K562 (cell line): ENCODE results near the gene TMCC2. TPM values are rescaled to one million over a fixed set of nuclear protein-coding genes. Genes with fewer than 3 reads are reported as not detected.
A peak's percentile ranks its signal among the peaks of the same experiment; 100 is the strongest.

Experiments
- ATAC-seq: fragments of 200-7000 bp; cut with Tn5 transposase; 3 replicates; pipeline ENCODE4 v1.9.1; 2020; ENCODE audit warnings: moderate library complexity
- BruUV-seq: library from RNA; stranded (reverse); fragments of 400-500 nt; replicated peaks from 2 replicates; lab custom pipeline; 2021; lab: Mats Ljungman, UMichigan
- CTCF ChIA-PET: fragments of 300-600 bp; formaldehyde crosslinking; extraction: SDS; loops from one replicate; lab custom pipeline; 2021; ENCODE audit warnings: low intra/inter-chr PET ratio; lab: Yijun Ruan, JAX
- POLR2A ChIA-PET: fragments of 300-600, 350-650 bp; sonication (Branson Sonifier 250); formaldehyde crosslinking; extraction: SDS; loops from one replicate; lab custom pipeline; 2021; ENCODE audit warnings: antibody characterized with exemption, inconsistent platforms; lab: Yijun Ruan, JAX
- DNase-seq, 4 experiments: peaks; one replicate each; pipeline versions ENCODE4 v3.0.0 to v3.0.0-alpha.2; 2011 to 2018; ENCODE audit warnings: low spot score in 3 of 4, mixed read lengths in 3 of 4; ENCODE audit errors: extremely low read depth in 1 of 4
- FAIRE-seq: peaks from 2 replicates; lab custom pipeline; 2011; peaks lifted over from hg19 to GRCh38; lab: Jason Lieb, UNC
- H2AFZ ChIP-seq: 2 replicates; pipeline ENCODE4 v1.6.0; 2011; ENCODE audit warnings: low read depth, low read length, control low read depth, inconsistent platforms
- H3K27ac ChIP-seq: fragments of 200-600 bp; 3 replicates; pipeline ENCODE4 v1.8.0; 2011; ENCODE audit warnings: low read depth, mild to moderate bottlenecking, control low read depth, inconsistent platforms, low read length, moderate library complexity, mixed read lengths; ENCODE audit errors: extremely low read depth
- H3K27me3 ChIP-seq, 2 experiments: fragments of 300-600 bp in 1 of 2; 2 replicates in 1 of 2; 3 replicates in 1 of 2; pipeline versions ENCODE4 v1.6.0 to v1.8.0; 2011; ENCODE audit warnings: inconsistent platforms in 2 of 2, low read length in 2 of 2, mild to moderate bottlenecking in 1 of 2, mixed read lengths in 1 of 2, moderate library complexity in 1 of 2; ENCODE audit not compliant: control insufficient read depth in 2 of 2, insufficient read depth in 2 of 2
- H3K36me3 ChIP-seq: fragments of 300-600 bp; 3 replicates; pipeline ENCODE4 v1.8.0; 2011; ENCODE audit warnings: mild to moderate bottlenecking, low read length, inconsistent platforms; ENCODE audit not compliant: control insufficient read depth, insufficient read depth
- H3K4me1 ChIP-seq, 2 experiments: fragments of 200-600 bp in 1 of 2; replicated peaks in 1 of 2; 2 replicates in 1 of 2; 3 replicates in 1 of 2; pipeline versions ENCODE4 v1.5.1 to v1.8.0; 2011; ENCODE audit warnings: inconsistent platforms in 2 of 2, low read length in 2 of 2, mild to moderate bottlenecking in 1 of 2, mixed read lengths in 1 of 2, moderate library complexity in 1 of 2; ENCODE audit not compliant: control insufficient read depth in 2 of 2, insufficient read depth in 2 of 2
- H3K4me2 ChIP-seq: 2 replicates; pipeline ENCODE4 v1.6.1; 2011; ENCODE audit warnings: low read length, control low read depth, inconsistent platforms, mixed read lengths; ENCODE audit not compliant: insufficient read depth
- H3K4me3 ChIP-seq: fragments of 200-600 bp; sonication (generic), shearing (Covaris generic); 2 replicates; pipeline ENCODE4 v1.5.1; 2016; ENCODE audit warnings: control low read depth, inconsistent platforms
- H3K79me2 ChIP-seq: fragments of 200-600 bp; 3 replicates; pipeline ENCODE4 v1.8.0; 2011; ENCODE audit warnings: low read length, inconsistent platforms; ENCODE audit not compliant: control insufficient read depth, insufficient read depth
- H3K9ac ChIP-seq, 2 experiments: 2 replicates each; pipeline versions ENCODE4 v1.6.0 to v1.6.1; 2011; ENCODE audit warnings: low read depth in 2 of 2, low read length in 2 of 2, control low read depth in 1 of 2, inconsistent platforms in 1 of 2, mild to moderate bottlenecking in 1 of 2, mixed read lengths in 1 of 2; ENCODE audit not compliant: insufficient read depth in 1 of 2
- H3K9me1 ChIP-seq: one replicate; pipeline ENCODE4 v1.6.0; 2011; ENCODE audit warnings: inconsistent platforms, mild to moderate bottlenecking, low read length, moderate library complexity; ENCODE audit not compliant: control insufficient read depth, insufficient read depth
- H3K9me3 ChIP-seq: replicated peaks from 2 replicates; pipeline ENCODE4 v1.5.1; 2011; ENCODE audit warnings: low read depth, low read length, inconsistent platforms; ENCODE audit not compliant: control insufficient read depth, insufficient read depth
- H4K20me1 ChIP-seq: replicated peaks from 2 replicates; pipeline ENCODE4 v1.6.1; 2011; ENCODE audit warnings: low read length, inconsistent platforms, mixed read lengths; ENCODE audit not compliant: control insufficient read depth, insufficient read depth
- MEIS2 ChIP-seq: fragments of 450-650 bp; IDR thresholded peaks from 2 replicates; pipeline ENCODE4 v1.6.1; 2014; ENCODE audit warnings: mild to moderate bottlenecking; ENCODE audit not compliant: partially characterized antibody
- NELFE ChIP-seq: IDR thresholded peaks from 2 replicates; pipeline ENCODE4 v1.6.1; 2011; ENCODE audit warnings: mild to moderate bottlenecking; ENCODE audit not compliant: insufficient read depth, insufficient read length
- PTBP1 ChIP-seq: fragments of 200-400 bp; formaldehyde crosslinking; IDR thresholded peaks from 2 replicates; pipeline ENCODE4 v1.6.1; 2017; ENCODE audit warnings: low read depth, low read length
- WGBS: fragments of 100-300 bp; shearing (Covaris generic); methylation state at CpG from one replicate; pipeline ENCODE4 v1.1.6; 2016; ENCODE audit warnings: low coverage, mixed read lengths; ENCODE audit not compliant: insufficient coverage; ENCODE audit errors: missing lambda C conversion rate; 5-methylcytosine and 5-hydroxymethylcytosine counted together
- in situ Hi-C: fragments of 300-500 bp; cut with MboI; formaldehyde crosslinking; loops from 4 replicates; pipeline ENCODE4 v1.15.0; 2018; ENCODE audit warnings: inconsistent platforms, mixed read lengths
- intact Hi-C: fragments of 100-400 bp; cut with micrococcal nuclease; formaldehyde crosslinking; loops from 2 replicates; pipeline ENCODE4 v1.14.2; 2022
- polyA plus RNA-seq, 8 experiments: library from polyadenylated mRNA; depleted of rRNA in 4 of 8; stranded (reverse) in 5 of 8; unstranded in 3 of 8; fragments of >200 nt; fragmentation: Nextera tagmentation in 2 of 8; fragmentation: Illumina TruSeq in 1 of 8; extraction: Ambion mirVana in 2 of 8; extraction: Trizol in 1 of 8; gene quantifications; 2 replicates each; pipeline versions ENCODE4 v1.2.1 to v1.2.3, GENCODE V29; 2011 to 2014; ENCODE audit warnings: inconsistent platforms in 1 of 8, missing spikeins in 1 of 8
- total RNA-seq, 7 experiments: library from RNA; depleted of rRNA in 6 of 7; stranded (reverse); fragments of >200 nt in 6 of 7; fragmentation: Illumina TruSeq in 2 of 7; extraction: Trizol in 2 of 7; gene quantifications; 2 replicates each; pipeline versions ENCODE4 v1.2.1 to v1.2.3, GENCODE V29; 2011 to 2021; ENCODE audit warnings: low replicate concordance in 1 of 7
- TF ChIP-seq, protein P1 (sequence below): fragments of 250-450 bp; sonication (Bioruptor Pico); IDR thresholded peaks from 2 replicates; pipeline ENCODE4 v1.8.0; 2021; ENCODE audit warnings: mild to moderate bottlenecking, moderate library complexity
- TF ChIP-seq, protein P2 (sequence below): fragments of 450-650 bp; IDR thresholded peaks from 2 replicates; pipeline ENCODE4 v1.6.1; 2016; ENCODE audit warnings: antibody characterized with exemption

TMCC2 gene
- total and polyA plus RNA-seq, 9 of the 15 experiments (the other 6 are each of a cell fraction or from before 2014, with no cell fraction given) = 0.06 to 1.8 (median 0.98) TPM

DNA sequence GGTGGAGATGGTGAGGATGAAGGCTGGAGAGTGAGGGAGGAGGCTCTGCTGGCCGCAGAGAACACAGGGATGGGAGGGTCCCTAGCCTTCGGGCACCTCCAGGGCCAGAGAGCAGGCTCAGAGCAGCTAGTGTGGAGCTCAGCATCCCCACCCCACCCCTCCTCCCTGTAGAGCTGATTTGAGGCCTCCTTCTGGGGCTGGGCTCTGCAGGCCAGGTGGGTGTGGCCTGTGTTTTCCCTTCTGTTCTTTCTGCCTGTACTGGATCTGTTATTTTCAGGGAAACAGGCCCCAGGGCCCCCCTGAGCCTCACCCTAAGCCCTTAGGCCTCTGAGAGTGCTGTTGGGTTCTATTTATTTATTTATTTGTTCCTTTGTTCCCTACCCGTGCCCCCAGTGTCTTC is 44.8 kb downstream of the TMCC2 start:
- Histone ChIP-seq H3K36me3 (no peaks in the 10 kb centered on the region), H3K4me2 (no peak overlapping the region), H3K9me3 (no peaks in the 10 kb centered on the region), H3K4me3 (no peak overlapping the region), H2AFZ (no peak overlapping the region), H3K9ac (no peak overlapping the region), H3K79me2 (no peaks in the 10 kb centered on the region), H3K4me1 (peaks cover 14 to 36% of the 10 kb centered on the region in 2 experiments), H3K9me1 (no peaks in the 10 kb centered on the region), H3K27me3 (peaks cover 0 to 8% of the 10 kb centered on the region in 2 experiments; a peak in 1 of 5 replicates), H3K27ac (no peak overlapping the region), H4K20me1 (no peaks in the 10 kb centered on the region)
- ChIA-PET CTCF (interaction anchor here (0.5 to 6.6 kb wide), 4 partner anchors 41 to 252 kb away, joined by 3 to 144 read pairs (median 8); partner anchors contain the start of gene NUAK2), POLR2A (interaction anchor here (0.6 to 1.6 kb wide), 4 partner anchors 11 to 691 kb away, joined by 3 to 4 read pairs (median 4); partner anchors contain the start of gene NUAK2)
- intact Hi-C loops (no loop called here), in situ Hi-C loops (no loop called here)
- DNase-seq (peak in 2 of 4 experiments; percentile 35 to 56), FAIRE-seq (no peak), ATAC-seq (peak; percentile 41)
- BruUV-seq = no TSS peak
- 21% methylated on average over 3 of the region's 3 CpGs for WGBS
- TF ChIP-seq, protein P1, sequence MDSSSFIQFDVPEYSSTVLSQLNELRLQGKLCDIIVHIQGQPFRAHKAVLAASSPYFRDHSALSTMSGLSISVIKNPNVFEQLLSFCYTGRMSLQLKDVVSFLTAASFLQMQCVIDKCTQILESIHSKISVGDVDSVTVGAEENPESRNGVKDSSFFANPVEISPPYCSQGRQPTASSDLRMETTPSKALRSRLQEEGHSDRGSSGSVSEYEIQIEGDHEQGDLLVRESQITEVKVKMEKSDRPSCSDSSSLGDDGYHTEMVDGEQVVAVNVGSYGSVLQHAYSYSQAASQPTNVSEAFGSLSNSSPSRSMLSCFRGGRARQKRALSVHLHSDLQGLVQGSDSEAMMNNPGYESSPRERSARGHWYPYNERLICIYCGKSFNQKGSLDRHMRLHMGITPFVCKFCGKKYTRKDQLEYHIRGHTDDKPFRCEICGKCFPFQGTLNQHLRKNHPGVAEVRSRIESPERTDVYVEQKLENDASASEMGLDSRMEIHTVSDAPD (CRISPR knock-in tag) = no peak
- TF ChIP-seq, protein P2, sequence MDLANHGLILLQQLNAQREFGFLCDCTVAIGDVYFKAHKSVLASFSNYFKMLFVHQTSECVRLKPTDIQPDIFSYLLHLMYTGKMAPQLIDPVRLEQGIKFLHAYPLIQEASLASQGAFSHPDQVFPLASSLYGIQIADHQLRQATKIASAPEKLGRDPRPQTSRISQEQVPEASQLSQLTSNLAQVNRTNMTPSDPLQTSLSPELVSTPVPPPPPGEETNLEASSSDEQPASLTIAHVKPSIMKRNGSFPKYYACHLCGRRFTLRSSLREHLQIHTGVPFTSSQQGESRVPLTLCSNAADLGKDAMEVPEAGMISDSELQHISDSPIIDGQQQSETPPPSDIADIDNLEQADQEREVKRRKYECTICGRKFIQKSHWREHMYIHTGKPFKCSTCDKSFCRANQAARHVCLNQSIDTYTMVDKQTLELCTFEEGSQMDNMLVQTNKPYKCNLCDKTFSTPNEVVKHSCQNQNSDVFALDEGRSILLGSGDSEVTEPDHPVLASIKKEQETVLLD = no peak
- TF ChIP-seq NELFE (no peak), PTBP1 (no peak), MEIS2 (no peak)
